ENCODE data around the gene DERA.
A peak's percentile ranks its signal among the peaks of the same experiment; 100 is the strongest.

The DERA gene

DNA sequence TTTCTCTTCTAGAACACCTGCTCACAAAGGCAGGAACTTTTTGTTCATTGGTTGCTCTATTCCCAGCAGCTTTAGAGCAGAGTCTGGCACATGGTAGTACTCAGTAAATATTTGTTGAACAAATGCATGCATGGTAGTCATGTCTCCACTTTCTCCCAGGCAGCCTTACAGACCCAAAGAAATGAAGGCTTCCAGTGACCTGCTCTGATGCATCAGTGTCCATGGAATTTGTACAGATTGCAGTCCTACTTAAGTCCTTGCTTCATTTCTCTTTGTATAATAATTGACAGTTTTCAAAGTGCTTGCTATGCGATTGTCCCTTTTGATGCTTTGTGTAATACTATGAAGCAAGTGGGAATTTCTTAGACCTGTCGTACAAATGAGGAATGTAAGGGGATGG lies 119.6 kb downstream of the DERA start:
- H3K9me3 ChIP-seq (replicated peaks in 1 of 2; ENCODE audit: control insufficient read depth in 2 of 2, insufficient read depth in 1 of 2, low read depth in 1 of 2, low read length in 2 of 2), result no peaks in the 10 kb centered on the region
- no peak overlapping the region for H3K4me2 ChIP-seq (ENCODE audit: insufficient read depth, low read length, poor library complexity, severe bottlenecking)
- DNase-seq (ENCODE audit: low spot score), result no peak
- no peak overlapping the region for H3K18ac ChIP-seq (ENCODE audit: low read length)
- no peak overlapping the region for H4K91ac ChIP-seq (ENCODE audit: low read depth, low read length, poor library complexity)
- no peak overlapping the region for H3K27ac ChIP-seq (replicated peaks; ENCODE audit: low read length)
- H2AK5ac ChIP-seq (ENCODE audit: low read depth, low read length), result no peak overlapping the region
- H3K9ac ChIP-seq (ENCODE audit: low read depth, low read length, poor library complexity), result no peak overlapping the region
- H2AFZ ChIP-seq (ENCODE audit: low read length), result no peak overlapping the region
- no peak overlapping the region for H2BK15ac ChIP-seq (ENCODE audit: low read length)
- no peak overlapping the region for H3K4me3 ChIP-seq (ENCODE audit: low read length in 2 of 2)
- H3K4ac ChIP-seq (ENCODE audit: low read length), result no peak overlapping the region
- H3K23ac ChIP-seq (ENCODE audit: low read depth, low read length, poor library complexity), result no peak overlapping the region
- peaks cover 0 to 2% of the 10 kb centered on the region in 2 donors for H3K4me1 ChIP-seq (ENCODE audit: control insufficient read depth in 2 of 2, insufficient read depth in 1 of 2, low read depth in 1 of 2, low read length in 2 of 2)
- no peak overlapping the region for H2BK120ac ChIP-seq (ENCODE audit: low read depth, low read length)
- peaks cover 0 to 19% of the 10 kb centered on the region in 2 donors for H3K36me3 ChIP-seq (replicated peaks in 1 of 2; ENCODE audit: control insufficient read depth in 2 of 2, insufficient read depth in 2 of 2, low read length in 2 of 2)
- H2BK12ac ChIP-seq (ENCODE audit: low read length), result no peak overlapping the region
- no CpG with 5 or more reads among the region's 2 CpGs for WGBS, 2 donors (ENCODE audit: extremely low coverage in 2 of 2, insufficient read length in 2 of 2, insufficient replicate concordance in 1 of 2)
- no peak overlapping the region for H4K8ac ChIP-seq (ENCODE audit: low read depth, low read length)
- H3K14ac ChIP-seq (ENCODE audit: low read length), result no peak overlapping the region
- H3K27me3 ChIP-seq (ENCODE audit: control insufficient read depth in 3 of 3, insufficient read depth in 3 of 3, low read depth in 1 of 3, low read length in 3 of 3), result no peaks in the 10 kb centered on the region
- no peak overlapping the region for H2BK5ac ChIP-seq (ENCODE audit: low read length)
- H3K79me1 ChIP-seq (ENCODE audit: low read depth, low read length), result no peaks in the 10 kb centered on the region

DNA sequence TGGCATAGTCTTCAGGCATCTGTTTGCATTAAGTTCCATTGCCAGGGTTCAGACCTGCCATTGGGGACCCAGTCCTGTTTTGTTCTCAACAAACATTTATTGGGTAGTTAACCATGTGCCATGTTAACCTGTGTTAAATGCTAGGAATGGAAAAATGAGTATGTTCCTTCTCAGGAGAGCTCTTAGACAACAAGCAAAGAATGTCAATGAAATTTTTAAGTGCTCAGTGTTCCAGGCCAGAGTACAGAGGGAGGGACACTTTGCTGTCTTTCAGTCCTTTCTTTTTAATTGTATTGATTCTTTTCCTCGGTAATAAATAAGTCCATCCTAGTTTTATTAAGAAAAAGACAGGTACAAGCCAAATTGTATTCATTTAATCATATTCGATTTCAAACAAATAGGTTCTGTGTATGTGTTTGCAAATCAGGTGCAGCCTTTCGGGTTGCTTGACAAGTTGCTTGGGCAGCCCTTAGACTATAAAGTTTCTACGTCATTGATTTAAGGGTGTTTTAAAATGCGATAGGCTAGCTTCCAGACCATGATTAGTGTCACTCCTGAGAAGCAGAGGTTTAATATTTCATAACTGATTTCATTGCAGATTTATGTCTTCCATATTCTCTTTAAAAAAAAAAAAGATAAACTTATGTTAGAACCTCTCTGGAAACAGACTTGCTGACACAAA lies 123.1 kb downstream of the DERA start:
- no peak overlapping the region for H3K14ac ChIP-seq (ENCODE audit: low read length)
- H3K4me1 ChIP-seq (ENCODE audit: control insufficient read depth in 2 of 2, insufficient read depth in 1 of 2, low read depth in 1 of 2, low read length in 2 of 2), result peaks cover 2 to 6% of the 10 kb centered on the region in 2 donors
- no peak overlapping the region for H2BK5ac ChIP-seq (ENCODE audit: low read length)
- H2AFZ ChIP-seq (ENCODE audit: low read length), result no peak overlapping the region
- no peak overlapping the region for H3K4me2 ChIP-seq (ENCODE audit: insufficient read depth, low read length, poor library complexity, severe bottlenecking)
- H3K23ac ChIP-seq (ENCODE audit: low read depth, low read length, poor library complexity), result no peak overlapping the region
- H3K18ac ChIP-seq (ENCODE audit: low read length), result no peak overlapping the region
- no peak overlapping the region for H3K9ac ChIP-seq (ENCODE audit: low read depth, low read length, poor library complexity)
- H2BK120ac ChIP-seq (ENCODE audit: low read depth, low read length), result no peak overlapping the region
- H3K79me1 ChIP-seq (ENCODE audit: low read depth, low read length), result no peaks in the 10 kb centered on the region
- no CpG with 5 or more reads among the region's 5 CpGs for WGBS, 2 donors (ENCODE audit: extremely low coverage in 2 of 2, insufficient read length in 2 of 2, insufficient replicate concordance in 1 of 2)
- no peak for DNase-seq (ENCODE audit: low spot score)
- H3K9me3 ChIP-seq (replicated peaks in 1 of 2; ENCODE audit: control insufficient read depth in 2 of 2, insufficient read depth in 1 of 2, low read depth in 1 of 2, low read length in 2 of 2), result no peaks in the 10 kb centered on the region
- H3K4ac ChIP-seq (ENCODE audit: low read length), result no peak overlapping the region
- H3K27ac ChIP-seq (replicated peaks; ENCODE audit: low read length), result no peak overlapping the region
- H2BK15ac ChIP-seq (ENCODE audit: low read length), result no peak overlapping the region
- H2AK5ac ChIP-seq (ENCODE audit: low read depth, low read length), result no peak overlapping the region
- H2BK12ac ChIP-seq (ENCODE audit: low read length), result no peak overlapping the region
- peaks cover 0 to 49% of the 10 kb centered on the region in 2 donors for H3K36me3 ChIP-seq (replicated peaks in 1 of 2; ENCODE audit: control insufficient read depth in 2 of 2, insufficient read depth in 2 of 2, low read length in 2 of 2)
- H3K4me3 ChIP-seq (ENCODE audit: low read length in 2 of 2), result no peak overlapping the region
- no peak overlapping the region for H4K91ac ChIP-seq (ENCODE audit: low read depth, low read length, poor library complexity)
- no peaks in the 10 kb centered on the region for H3K27me3 ChIP-seq (ENCODE audit: control insufficient read depth in 3 of 3, insufficient read depth in 3 of 3, low read depth in 1 of 3, low read length in 3 of 3)
- no peak overlapping the region for H4K8ac ChIP-seq (ENCODE audit: low read depth, low read length)

DNA sequence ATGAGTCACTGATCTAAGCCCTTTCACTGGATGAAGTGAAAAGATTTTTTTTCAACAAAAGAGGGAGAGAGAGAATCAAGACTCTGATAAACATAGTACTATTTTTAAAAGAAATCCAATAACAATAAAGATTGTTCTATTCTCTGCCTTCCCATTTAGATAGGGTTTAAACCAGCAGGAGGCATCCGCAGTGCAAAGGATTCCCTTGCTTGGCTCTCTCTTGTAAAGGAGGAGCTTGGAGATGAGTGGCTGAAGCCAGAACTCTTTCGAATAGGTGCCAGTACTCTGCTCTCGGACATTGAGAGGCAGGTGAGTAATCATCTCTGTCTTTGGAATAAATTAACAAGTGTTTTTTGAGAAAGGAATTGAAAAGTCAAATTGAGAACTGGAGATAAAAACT lies 124.9 kb downstream of the DERA start:
- Histone ChIP-seq H3K27ac (replicated peaks; ENCODE audit: low read length) (no peak overlapping the region), H2BK12ac (ENCODE audit: low read length) (no peak overlapping the region), H3K9ac (ENCODE audit: low read depth, low read length, poor library complexity) (no peak overlapping the region), H3K4ac (ENCODE audit: low read length) (no peak overlapping the region), H4K8ac (ENCODE audit: low read depth, low read length) (no peak overlapping the region), H3K9me3 (replicated peaks in 1 of 2; ENCODE audit: control insufficient read depth in 2 of 2, insufficient read depth in 1 of 2, low read depth in 1 of 2, low read length in 2 of 2) (no peaks in the 10 kb centered on the region), H3K18ac (ENCODE audit: low read length) (no peak overlapping the region), H3K4me2 (ENCODE audit: insufficient read depth, low read length, poor library complexity, severe bottlenecking) (no peak overlapping the region), H2BK5ac (ENCODE audit: low read length) (no peak overlapping the region), H3K23ac (ENCODE audit: low read depth, low read length, poor library complexity) (no peak overlapping the region), H3K14ac (ENCODE audit: low read length) (no peak overlapping the region), H2BK15ac (ENCODE audit: low read length) (no peak overlapping the region), H3K79me1 (ENCODE audit: low read depth, low read length) (no peaks in the 10 kb centered on the region), H3K4me1 (ENCODE audit: control insufficient read depth in 2 of 2, insufficient read depth in 1 of 2, low read depth in 1 of 2, low read length in 2 of 2) (peaks cover 2 to 6% of the 10 kb centered on the region in 2 donors), H3K4me3 (ENCODE audit: low read length in 2 of 2) (no peak overlapping the region), H3K27me3 (ENCODE audit: control insufficient read depth in 3 of 3, insufficient read depth in 3 of 3, low read depth in 1 of 3, low read length in 3 of 3) (no peaks in the 10 kb centered on the region), H3K36me3 (replicated peaks in 1 of 2; ENCODE audit: control insufficient read depth in 2 of 2, insufficient read depth in 2 of 2, low read length in 2 of 2) (peaks cover 0 to 48% of the 10 kb centered on the region in 2 donors), H2BK120ac (ENCODE audit: low read depth, low read length) (no peak overlapping the region), H4K91ac (ENCODE audit: low read depth, low read length, poor library complexity) (no peak overlapping the region), H2AK5ac (ENCODE audit: low read depth, low read length) (no peak overlapping the region), H2AFZ (ENCODE audit: low read length) (no peak overlapping the region)
- WGBS, 2 donors (ENCODE audit: extremely low coverage in 2 of 2, insufficient read length in 2 of 2, insufficient replicate concordance in 1 of 2), result no CpG with 5 or more reads among the region's 3 CpGs
- DNase-seq (ENCODE audit: low spot score), result peak; percentile 15

DNA sequence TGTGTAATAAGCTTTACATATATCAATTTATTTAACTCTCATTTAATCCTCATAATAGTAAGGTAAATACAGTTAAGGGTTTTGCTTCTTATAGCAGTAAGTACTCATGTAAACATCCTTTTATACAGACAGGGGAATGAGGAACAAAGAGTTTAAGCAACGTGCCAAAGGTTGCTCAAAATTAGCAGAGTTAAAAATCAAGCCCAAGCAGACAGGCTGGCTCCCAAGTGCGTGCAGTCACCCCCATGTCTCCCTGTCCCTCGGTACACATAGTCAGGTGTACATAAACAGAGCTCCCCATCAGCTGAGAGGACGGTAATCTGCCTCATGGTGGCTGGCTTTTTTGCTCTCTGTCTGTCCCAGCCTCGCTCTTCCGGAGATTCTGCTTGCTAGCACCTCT lies 126.4 kb downstream of the DERA start:
- no peak overlapping the region for H2BK120ac ChIP-seq (ENCODE audit: low read depth, low read length)
- H3K4ac ChIP-seq (ENCODE audit: low read length), result no peak overlapping the region
- H3K4me1 ChIP-seq (ENCODE audit: control insufficient read depth in 2 of 2, insufficient read depth in 1 of 2, low read depth in 1 of 2, low read length in 2 of 2), result peaks cover 2 to 6% of the 10 kb centered on the region in 2 donors
- peak overlapping the region; percentile 59 for H3K18ac ChIP-seq (ENCODE audit: low read length)
- H4K8ac ChIP-seq (ENCODE audit: low read depth, low read length), result no peak overlapping the region
- no peak overlapping the region for H2AK5ac ChIP-seq (ENCODE audit: low read depth, low read length)
- H3K9ac ChIP-seq (ENCODE audit: low read depth, low read length, poor library complexity), result no peak overlapping the region
- H3K14ac ChIP-seq (ENCODE audit: low read length), result no peak overlapping the region
- no peak overlapping the region for H2BK12ac ChIP-seq (ENCODE audit: low read length)
- no peak overlapping the region for H3K4me3 ChIP-seq (ENCODE audit: low read length in 2 of 2)
- no peak overlapping the region for H2AFZ ChIP-seq (ENCODE audit: low read length)
- H4K91ac ChIP-seq (ENCODE audit: low read depth, low read length, poor library complexity), result no peak overlapping the region
- DNase-seq (ENCODE audit: low spot score), result no peak
- no peaks in the 10 kb centered on the region for H3K27me3 ChIP-seq (ENCODE audit: control insufficient read depth in 3 of 3, insufficient read depth in 3 of 3, low read depth in 1 of 3, low read length in 3 of 3)
- H3K23ac ChIP-seq (ENCODE audit: low read depth, low read length, poor library complexity), result no peak overlapping the region
- H3K36me3 ChIP-seq (replicated peaks in 1 of 2; ENCODE audit: control insufficient read depth in 2 of 2, insufficient read depth in 2 of 2, low read length in 2 of 2), result peaks cover 0 to 41% of the 10 kb centered on the region in 2 donors
- no peak overlapping the region for H3K27ac ChIP-seq (replicated peaks; ENCODE audit: low read length)
- peaks cover 0 to 3% of the 10 kb centered on the region in 2 donors for H3K9me3 ChIP-seq (replicated peaks in 1 of 2; ENCODE audit: control insufficient read depth in 2 of 2, insufficient read depth in 1 of 2, low read depth in 1 of 2, low read length in 2 of 2)
- WGBS, 2 donors (ENCODE audit: extremely low coverage in 2 of 2, insufficient read length in 2 of 2, insufficient replicate concordance in 1 of 2), result no CpG with 5 or more reads among the region's 6 CpGs
- H3K4me2 ChIP-seq (ENCODE audit: insufficient read depth, low read length, poor library complexity, severe bottlenecking), result no peak overlapping the region
- H2BK5ac ChIP-seq (ENCODE audit: low read length), result no peak overlapping the region
- no peak overlapping the region for H2BK15ac ChIP-seq (ENCODE audit: low read length)
- no peaks in the 10 kb centered on the region for H3K79me1 ChIP-seq (ENCODE audit: low read depth, low read length)

Measured in neuronal stem cell (in vitro differentiated cells).